Fibroblast of lung (primary cell): ENCODE data around the gene PPM1G.

Experiments
- CTCF ChIP-seq, 2 donors: IDR thresholded peaks in 1 of 2; conservative IDR thresholded peaks in 1 of 2; 1 replicate in 1 of 2; 2 replicates in 1 of 2; pipeline ENCODE4 v1.5.1; 2011 to 2012; ENCODE audit warnings: low read length in 2 of 2, control low read depth in 1 of 2, inconsistent platforms in 1 of 2, low read depth in 1 of 2, mild to moderate bottlenecking in 1 of 2
- EZH2 ChIP-seq: IDR thresholded peaks from 2 replicates; pipeline ENCODE4 v1.5.1; 2012; ENCODE audit warnings: low read length, control low read depth, mild to moderate bottlenecking; ENCODE audit errors: missing control alignments

GRCh38 chr2:27441958-27442919 is 32.8 kb upstream of the PPM1G start, which contains the start of gene KRTCAP3:
- TF ChIP-seq CTCF (conservative IDR thresholded peaks at IDR 0.05 in 1 of 2, IDR thresholded peaks at IDR 0.05 in 1 of 2; ENCODE audit: low read depth in 1 of 2, low read length in 2 of 2) (no peak), EZH2 (no peak)
